A549 (cell line): ENCODE data around the gene MANEAL.

Experiments used
- CEBPB ChIP-seq, 2 experiments: fragments of >200 bp in 1 of 2; sonication (Bioruptor Twin) in 1 of 2; formaldehyde crosslinking in 1 of 2; IDR thresholded peaks; 2 replicates each; pipeline ENCODE4 v1.6.1; 2012 to 2016
- CTCF ChIP-seq: fragments of >200 bp; sonication (Bioruptor Twin); formaldehyde crosslinking; IDR thresholded peaks from 3 replicates; pipeline ENCODE4 v1.5.1; 2016
- EP300 ChIP-seq, 2 experiments: fragments of >200 bp; sonication (Bioruptor Twin); formaldehyde crosslinking; IDR thresholded peaks; 2 replicates in 1 of 2; 3 replicates in 1 of 2; pipeline ENCODE4 v1.6.1; 2016 to 2017
- MYC ChIP-seq: IDR thresholded peaks from 2 replicates; pipeline ENCODE4 v1.6.1; 2012; ENCODE audit warnings: mild to moderate bottlenecking, inconsistent platforms, low read length, improper control_type of control experiment, borderline replicate concordance
- POLR2A ChIP-seq: IDR thresholded peaks from 2 replicates; pipeline ENCODE4 v1.6.1; 2012; ENCODE audit warnings: mild to moderate bottlenecking, low read length
- REST ChIP-seq: fragments of 200-600 bp; sonication (generic); IDR thresholded peaks from 2 replicates; pipeline ENCODE4 v1.6.1; 2016; ENCODE audit warnings: antibody characterized with exemption, mild to moderate bottlenecking, moderate library complexity
- SMC3 ChIP-seq: fragments of >200 bp; sonication (Bioruptor Twin); formaldehyde crosslinking; IDR thresholded peaks from 3 replicates; pipeline ENCODE4 v1.6.1; 2018; ENCODE audit warnings: inconsistent platforms
- TFCP2L1 ChIP-seq: fragments of 250-450 bp; sonication (Bioruptor Pico); IDR thresholded peaks from 2 replicates; pipeline ENCODE4 v1.5.0; 2021; ENCODE audit warnings: mild to moderate bottlenecking

- no peak for TF ChIP-seq CTCF
- TF ChIP-seq EP300 (IDR thresholded peaks at IDR 0.05) = no peak
- no peak for TF ChIP-seq POLR2A
- TF ChIP-seq REST = no peak
- TF ChIP-seq SMC3 = no peak
- TF ChIP-seq MYC = no peak
- no peak for TF ChIP-seq TFCP2L1 (CRISPR knock-in tag)
- TF ChIP-seq CEBPB (IDR thresholded peaks at IDR 0.05) = no peak
Measured at GRCh38 chr1:37748565-37748964, 45.1 kb upstream of the MANEAL start.
